Activated CD8-positive, alpha-beta memory T cell treated with anti-CD3 and anti-CD28 coated beads for 24 hours (primary cell): ENCODE data around the gene RUNX2.
"Not testable (repeated sequence)": the region's sequence is repeated elsewhere in the genome, so short reads cannot be mapped to it uniquely, and the experiment has no call there.

ENCODE experiments used
- DNase-seq: peaks from one replicate; pipeline ENCODE4 v3.0.0-alpha.2; 2020

The RUNX2 gene

GRCh38 chr6:45327956-45328522 is at the start of gene RUNX2:
RUNX2 (plus strand) TSS chr6:45328330; CDS start chr6:45328727, 397 bp downstream.
- no peak for DNase-seq

DNA sequence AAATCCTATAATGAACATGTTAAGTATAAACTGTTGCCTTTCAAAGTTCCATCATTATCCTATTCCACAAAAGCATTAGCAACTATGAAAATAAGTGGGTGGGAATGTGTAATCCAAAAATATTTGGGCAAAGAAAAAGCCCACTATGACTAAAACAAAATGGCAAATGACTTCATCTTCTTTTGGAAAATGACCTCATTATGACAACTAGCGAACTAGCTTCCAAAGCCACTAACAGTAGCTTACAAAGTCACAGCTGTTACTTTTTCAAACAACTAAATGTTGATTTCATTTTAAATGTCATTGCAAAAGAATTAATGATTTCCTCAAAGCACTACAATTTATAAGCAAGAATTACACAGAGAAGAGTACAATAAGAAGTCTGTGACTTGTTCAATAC is 49.8 kb upstream of the RUNX2 start:
- DNase-seq: no peak

DNA sequence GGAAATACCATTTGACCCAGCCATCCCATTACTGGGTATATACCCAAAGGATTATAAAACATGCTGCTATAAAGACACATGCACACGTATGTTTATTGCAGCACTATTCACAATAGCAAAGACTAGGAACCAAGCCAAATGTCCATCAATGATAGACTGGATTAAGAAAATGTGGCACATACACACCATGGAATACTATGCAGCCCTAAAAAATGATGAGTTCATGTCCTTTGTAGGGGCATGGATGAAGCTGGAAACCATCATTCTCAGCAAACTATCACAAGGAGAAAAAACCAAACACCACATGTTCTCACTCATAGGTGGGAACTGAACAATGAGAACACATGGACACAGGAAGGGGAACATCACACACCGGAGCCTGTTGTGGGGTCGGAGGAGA is 41.4 kb upstream of the RUNX2 start:
- DNase-seq: not testable (repeated sequence)

DNA sequence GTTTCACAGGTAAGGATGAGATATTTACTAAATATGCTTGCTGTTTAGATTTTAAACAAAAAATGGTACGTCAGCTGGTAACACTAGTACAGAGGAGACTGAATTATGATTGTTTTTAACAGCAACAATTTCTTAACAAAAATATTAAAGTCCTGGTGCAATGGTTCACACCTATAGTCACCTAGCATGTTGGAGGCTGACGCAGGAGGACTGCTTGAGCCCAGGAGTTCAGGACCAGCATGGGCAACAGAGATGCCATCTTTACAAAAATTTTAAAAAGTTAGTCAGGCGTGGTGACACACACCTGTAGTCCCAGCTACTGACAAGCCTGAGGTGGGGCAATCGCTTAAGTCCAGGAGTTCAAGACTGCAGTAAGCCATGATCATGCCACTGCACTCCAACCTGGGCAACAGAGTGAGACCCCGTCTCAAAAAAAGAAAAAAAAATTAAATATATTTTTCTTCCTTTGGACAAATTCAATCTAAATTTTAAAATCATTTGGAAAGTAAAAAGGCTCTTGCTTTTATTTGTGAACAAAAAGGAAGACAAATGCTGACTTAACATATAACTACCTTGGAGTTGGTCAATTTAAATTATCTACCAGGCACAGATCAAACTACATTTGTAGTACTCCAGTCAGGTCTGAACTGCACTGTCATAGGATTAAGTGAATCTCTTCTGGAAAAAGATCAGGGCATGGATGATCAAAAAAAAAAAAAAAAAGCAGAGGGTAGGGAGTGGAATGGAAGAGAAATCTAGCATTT is 38.2 kb upstream of the RUNX2 start:
- no peak for DNase-seq

DNA sequence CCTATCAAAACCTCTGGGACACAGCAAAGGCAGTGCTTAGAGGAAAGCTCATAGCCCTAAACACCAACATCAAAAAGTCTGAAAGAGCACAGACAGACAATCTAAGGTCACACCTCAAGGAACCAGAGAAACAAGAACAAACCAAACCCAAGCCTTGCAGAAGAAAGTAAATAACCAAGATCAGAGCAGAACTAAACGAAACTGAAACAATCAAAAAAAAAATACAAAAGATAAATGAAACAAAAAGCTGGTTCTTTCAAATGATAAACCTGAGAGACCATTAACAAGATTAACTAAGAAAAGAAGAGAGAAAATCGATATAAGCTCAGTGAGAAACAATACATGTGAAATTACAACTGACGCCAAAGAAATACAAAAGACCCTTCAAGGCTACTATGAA is 34.8 kb upstream of the RUNX2 start:
- DNase-seq: no peak

DNA sequence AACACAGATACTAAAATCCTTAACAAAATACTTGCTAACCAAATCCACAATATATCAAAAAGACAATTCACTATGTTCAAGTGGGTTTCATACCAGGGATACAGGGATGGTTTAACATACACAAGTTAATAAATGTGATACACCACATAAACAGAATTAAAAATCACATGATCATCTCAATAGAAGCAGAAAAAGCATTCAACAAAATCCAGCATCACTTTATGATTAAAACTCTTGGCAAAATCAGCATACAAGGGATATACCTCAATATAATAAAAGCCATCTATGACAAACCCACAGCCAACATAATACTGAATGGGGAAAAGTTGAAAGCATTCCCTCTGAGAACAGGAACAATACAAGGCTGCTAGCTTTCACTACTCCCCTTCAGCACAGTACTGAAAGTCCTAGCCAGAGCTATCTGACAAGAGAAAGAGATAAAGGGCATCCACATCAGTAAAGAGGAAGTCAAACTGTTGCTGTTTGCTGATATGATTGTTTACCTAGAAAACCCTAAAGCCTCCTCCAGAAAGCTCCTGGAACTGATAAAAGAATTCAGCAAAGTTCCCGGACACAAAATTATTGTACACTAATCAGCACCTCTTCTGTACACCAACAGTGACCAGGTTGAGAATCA is 33.9 kb upstream of the RUNX2 start:
- DNase-seq: not testable (repeated sequence)

DNA sequence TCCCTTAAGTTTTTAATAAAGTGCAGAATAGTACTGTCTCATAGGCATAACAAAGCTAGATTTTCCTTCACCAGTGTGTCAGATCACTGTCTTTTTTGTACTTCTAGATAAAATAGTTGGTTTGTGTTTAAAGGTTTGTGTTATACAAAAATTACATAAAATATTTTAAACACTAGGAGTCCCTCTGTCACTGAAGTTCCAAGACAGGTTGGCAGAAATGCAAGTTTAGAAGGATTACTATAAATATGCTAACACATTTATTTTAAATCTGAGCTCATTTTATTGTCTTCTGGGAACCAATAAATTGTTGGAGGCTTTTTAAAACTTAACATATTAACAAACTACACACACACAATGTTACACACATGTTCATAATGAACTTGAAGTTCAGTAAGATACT is 30.8 kb upstream of the RUNX2 start:
- no peak for DNase-seq

- DNase-seq: no peak
Observed at GRCh38 chr6:45299096-45299581, 29.0 kb upstream of the RUNX2 start.

DNA sequence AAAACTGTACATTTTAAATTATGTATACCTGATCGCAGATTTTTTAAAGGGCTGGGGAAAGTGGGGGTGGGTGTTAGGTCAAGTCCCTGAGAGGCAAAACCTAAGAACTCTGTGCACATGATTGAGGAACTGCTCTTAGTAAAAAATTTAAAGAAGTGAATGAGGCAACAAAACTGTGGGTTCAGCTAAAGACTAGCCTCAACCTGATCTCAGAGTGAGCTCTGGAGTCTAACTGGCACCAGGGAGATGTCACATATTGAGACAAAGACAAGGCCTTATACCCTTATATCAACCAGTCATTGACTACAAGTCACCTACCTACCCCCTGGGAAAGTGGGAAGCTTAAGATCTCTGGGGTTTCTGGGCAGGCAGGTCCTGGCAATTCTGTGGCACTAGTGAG is 27.4 kb upstream of the RUNX2 start:
- DNase-seq: no peak

DNA sequence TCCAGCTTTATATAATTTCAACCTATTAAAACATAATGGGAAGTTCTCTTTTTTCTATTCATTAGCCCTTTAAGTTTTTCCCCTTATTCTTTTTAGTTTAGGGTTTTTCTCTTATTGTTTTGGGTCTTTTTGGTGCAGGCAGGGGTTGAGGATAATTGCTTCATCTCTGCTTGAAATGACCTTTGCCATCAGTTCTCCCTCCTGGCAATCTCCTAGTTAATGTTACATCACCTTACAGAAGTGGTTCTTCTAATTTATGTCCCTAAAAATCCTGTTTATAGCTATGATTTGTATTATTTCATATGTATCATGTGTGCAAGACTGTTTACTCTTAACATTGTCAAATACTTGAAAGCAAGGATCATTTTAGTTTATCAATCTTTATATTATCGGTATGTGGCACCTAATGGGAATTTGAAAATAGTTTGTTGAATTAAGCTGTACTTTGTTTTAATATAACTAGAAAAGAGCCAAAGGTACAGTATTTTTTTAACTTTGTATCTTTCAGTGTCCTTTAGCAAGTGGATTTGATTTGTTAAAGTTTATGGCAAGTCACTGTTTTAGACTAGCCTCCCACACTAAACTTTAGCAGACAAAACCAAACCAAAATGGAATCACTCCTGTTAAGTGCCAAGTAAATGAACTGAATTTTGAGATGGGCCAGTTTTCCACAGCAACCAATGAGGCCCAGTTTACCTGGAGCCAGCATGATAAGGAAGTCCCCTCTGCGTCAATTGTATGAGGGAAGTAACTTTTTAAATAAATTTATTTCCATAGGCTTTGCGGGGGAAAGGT is 26.6 kb upstream of the RUNX2 start:
- no peak for DNase-seq

DNA sequence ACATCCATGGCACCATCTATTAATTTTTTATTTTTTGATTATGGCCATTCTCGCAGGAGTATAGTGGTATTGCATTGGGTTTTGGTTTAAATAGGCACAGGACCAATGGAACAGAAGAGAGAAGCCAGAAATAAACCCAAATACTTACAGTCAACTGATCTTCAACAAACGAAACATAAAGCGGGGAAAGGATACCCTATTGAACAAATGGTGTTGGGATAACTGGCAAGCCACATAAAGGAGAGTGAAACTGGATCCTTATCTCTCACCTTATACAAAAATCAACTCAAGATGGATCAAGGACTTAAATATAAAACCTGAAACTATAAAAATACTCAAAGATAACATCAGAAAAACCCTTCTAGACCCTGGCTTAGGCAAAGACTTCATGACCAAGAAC is 25.3 kb upstream of the RUNX2 start:
- DNase-seq: no peak

GRCh38 chr6:45305546-45305945 is 22.6 kb upstream of the RUNX2 start:
- DNase-seq: no peak

DNA sequence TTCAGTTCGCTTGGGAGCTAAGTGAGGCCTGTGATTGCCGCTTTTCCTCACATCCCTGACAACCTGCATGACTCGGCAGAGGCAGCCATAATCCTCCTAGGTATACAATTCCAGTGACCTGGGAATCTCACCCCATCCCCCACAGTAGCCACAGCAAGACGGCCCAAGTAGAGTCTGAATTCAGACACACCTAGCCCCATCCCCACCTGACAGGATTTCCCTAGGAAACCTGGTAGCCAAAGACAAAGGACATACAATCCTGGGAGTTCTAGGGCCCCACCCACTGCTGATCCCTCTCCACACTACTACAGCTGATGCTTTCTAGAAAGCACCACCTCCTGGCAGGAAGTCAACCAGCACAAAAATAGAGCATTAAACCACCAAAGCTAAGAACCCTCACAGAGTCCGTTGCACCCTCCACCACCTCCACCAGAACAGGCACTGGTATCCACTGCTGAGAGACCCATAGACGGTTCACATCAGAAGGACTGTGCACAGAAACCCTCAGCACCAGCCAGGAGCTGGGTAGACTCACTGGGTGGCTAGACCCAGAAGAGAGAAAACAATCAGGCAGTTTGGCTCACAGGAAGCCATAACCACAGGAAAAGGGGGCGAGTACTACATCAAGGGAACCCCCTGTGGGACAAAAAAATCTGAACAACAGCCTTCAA is 17.9 kb upstream of the RUNX2 start:
- no peak for DNase-seq

DNA sequence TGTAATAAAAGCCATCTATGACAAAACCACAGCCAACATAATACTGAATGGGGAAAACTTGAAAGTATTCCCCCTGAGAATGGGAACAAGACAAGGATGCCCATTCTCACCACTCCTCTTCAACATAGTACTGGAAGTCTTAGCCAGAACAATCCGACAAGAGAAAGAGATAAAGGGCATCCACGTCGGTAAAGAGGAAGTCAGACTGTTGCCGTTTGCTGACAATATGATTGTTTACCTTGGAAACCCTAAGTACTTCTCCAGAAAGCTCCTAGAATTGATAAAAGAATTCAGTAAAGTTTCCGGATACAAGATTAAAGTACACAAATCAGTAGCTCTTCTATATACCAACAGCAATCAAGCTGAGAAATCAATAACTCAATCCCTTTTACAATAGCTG is 14.0 kb upstream of the RUNX2 start:
- no peak for DNase-seq

GRCh38 chr6:45320349-45320748 is 7.8 kb upstream of the RUNX2 start:
- DNase-seq: no peak

DNA sequence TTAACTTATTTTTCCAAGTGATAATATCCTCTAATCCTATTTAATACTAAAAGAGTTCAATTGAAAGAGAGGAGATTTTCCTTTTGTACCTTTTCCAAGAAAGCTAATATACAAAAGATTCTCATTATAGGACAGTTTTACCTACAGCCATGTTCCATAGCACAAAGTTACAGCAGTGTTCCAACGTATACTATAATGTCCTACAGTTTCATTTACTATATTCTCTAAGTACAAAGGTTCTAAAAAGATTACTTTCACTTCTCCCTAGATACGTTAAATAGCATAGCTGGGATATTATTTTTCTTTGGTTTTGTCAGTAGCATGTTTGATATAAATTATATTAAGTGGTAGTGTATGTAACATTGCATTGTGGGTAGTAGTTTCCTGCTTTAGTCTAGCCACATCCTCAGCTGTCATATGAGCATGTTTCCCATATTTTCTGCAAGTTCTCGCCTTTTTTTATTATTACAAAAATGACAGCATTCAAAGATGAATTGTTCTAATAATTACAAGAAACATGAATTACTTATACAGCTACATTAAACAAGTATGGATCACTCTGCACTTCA is 4.4 kb upstream of the RUNX2 start:
- no peak for DNase-seq

DNA sequence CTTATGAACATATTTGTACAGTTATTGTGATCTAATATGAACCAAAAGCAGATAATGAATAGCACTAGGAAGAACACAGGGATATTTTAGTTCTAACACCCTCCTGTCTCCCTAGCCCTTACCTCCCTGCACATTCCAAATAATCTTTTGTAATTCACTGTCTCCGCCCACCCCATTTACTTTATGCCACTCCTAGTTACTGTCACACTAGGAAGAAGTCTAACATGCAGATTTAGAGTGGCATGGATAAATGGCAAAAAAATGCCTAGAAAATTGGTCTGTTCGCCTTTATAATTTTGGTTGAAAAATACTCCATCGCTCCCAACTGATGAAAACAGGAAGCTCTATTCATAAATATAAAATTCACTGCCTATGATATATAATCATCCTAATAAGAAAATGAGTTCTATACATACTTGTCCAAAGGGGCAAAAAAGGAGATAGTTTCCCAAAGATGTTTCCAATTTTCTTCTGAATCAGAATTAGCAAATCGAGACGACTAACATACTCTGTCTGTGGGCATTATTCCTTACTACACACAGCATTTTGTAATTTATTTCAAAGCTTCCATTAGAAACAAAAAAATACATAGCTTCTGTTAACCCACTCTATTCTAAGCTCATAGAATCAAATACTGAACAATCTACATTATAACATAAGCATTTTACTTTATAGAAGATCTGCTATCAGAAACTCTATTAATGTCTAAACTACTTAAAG is 1.3 kb upstream of the RUNX2 start:
- DNase-seq: no peak

- DNase-seq: no peak
Observed at GRCh38 chr6:45328523-45328922, 393 bp downstream of the RUNX2 start.

DNA sequence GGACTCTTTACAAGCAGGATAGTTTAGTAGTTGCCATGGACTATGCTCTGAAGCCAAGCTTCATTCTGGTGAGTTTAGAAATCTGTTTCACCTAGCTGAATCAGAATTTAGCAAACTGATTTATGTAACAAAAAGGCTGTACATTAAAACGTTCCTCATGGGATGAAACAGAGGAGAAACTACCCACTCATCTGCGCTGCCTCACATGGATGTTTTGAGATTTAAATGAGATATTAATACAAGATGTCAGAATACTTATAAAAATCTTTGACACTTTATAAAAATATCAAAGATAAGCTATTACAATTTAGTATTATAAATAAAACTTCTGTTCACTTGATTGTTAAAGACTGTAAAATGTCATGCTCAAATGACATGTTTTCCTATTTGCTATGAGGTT is 16.8 kb downstream of the RUNX2 start:
- no peak for DNase-seq

DNA sequence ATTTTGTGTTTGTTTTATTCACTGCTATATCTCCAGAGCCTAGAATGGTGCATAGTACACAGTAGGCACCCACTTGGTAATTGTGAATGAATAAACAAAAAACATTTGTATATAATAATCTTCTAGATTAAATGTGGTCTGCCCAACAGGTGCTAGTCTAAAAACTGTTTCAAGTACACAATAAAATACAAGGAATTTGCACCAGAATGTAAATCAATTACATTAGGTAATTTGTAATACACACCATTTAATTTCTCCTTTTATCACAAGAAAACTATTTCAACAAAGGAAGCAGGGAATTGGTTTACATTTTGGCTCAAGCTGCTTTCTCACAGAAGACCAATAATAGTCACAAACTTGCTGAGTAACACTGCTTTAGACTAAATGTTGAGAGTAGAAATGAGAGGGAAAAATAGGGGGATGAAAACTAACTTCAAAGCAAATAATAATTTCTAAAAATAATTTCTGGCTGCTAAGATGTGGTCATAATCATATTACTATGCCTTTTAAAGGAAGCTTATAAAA is 22.1 kb downstream of the RUNX2 start:
- DNase-seq: no peak

GRCh38 chr6:45351076-45351475 is 22.9 kb downstream of the RUNX2 start:
- DNase-seq: no peak

- DNase-seq: no peak
Observed at GRCh38 chr6:45351667-45352066, 23.5 kb downstream of the RUNX2 start.
